ENCODE measurements around the gene OR1S1.
"Not testable (repeated sequence)": the region's sequence is repeated elsewhere in the genome, so short reads cannot be mapped to it uniquely, and the experiment has no call there.

OR1S1 gene

DNA sequence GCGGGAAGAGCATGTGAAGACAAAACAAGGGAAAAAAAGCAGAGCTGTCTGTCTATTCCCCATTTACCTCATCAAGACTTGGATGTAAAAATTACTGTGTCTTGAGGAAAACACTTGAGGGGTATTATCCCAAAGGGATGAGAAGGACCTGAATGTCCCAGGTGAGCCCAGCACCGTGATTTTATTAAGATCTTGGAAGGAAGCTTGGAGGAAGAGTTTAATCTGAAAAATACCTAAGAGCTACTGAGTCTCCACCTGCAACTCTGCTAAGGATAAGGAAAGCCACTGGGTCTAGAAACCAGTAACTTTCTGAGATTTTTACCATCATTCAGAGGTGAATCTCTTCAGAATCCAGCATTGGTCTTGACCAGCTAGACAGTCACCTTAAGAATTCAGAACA lies at the start of gene OR1S1:
Gene OR1S1 (plus strand): TSS at position 301 of the 400 bp plus-strand sequence.
- not testable (repeated sequence) for DNase-seq (ENCODE audit: low read depth)

DNA sequence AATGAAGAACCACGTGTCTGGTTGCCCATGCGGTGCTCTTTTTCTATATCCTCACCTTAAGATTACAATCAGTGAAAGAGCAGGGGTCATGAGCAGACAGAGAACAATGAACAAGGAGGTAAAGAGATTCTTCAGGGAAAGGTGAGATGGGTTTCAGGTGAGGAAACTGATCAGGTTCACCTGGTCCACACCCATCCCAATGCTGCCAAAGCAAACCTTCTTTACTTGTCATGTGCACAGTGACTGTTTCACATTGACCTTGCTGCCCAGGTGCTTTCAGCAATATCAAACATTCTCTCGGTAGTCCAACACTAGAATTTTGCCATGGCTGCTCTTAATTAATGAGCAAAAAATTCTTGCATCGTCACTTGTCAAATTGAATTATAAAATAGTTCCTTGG lies 48.1 kb upstream of the OR1S1 start:
- DNase-seq (ENCODE audit: low read depth): no peak

DNA sequence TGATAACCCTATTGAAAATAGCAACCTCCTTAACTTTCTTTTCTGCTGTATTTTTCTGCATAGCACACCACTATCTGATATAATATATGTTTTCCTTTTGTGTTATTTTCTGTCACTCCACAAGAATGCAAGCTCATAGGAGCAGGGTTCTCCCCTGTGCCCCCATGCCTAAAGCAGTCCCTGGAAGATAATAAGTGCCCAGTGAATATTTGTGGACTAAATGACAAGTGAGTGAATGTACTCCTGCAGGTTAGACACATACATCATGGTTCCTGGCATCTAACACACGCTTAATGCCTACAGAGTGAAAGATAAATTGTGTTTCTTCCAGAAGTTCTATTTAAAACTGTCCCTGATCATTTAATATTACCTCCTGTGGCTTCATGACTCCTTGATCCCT lies 47.5 kb upstream of the OR1S1 start:
- DNase-seq (ENCODE audit: low read depth): no peak

DNA sequence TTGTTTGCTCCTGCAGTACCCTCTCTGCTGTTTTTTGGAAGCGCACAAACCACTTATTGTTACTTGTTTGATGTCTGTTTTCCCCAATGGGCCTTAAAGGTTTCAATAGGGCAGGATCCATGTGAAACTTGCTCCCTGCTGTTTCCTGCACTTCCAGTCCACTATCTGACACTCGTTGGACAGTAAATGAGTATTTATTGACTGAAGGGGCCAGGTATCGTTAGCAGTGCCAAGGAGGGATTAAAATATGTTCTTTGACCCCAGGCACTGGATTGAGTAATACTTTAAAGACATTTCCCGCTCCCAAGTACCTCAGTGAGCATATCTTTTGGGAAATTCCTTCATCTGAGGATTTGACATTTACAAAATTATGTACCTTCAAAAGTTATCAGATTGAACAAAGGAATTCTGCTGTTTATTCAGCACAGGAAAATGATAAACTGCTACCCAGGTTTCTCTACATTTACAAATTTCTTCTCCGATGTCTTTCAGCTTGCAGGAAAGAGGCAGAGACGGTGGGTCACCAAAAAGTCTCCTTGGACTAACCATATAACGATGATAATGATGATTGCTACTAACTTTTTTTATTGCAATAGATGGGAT lies 46.9 kb upstream of the OR1S1 start:
- no peak for DNase-seq (ENCODE audit: low read depth)

DNA sequence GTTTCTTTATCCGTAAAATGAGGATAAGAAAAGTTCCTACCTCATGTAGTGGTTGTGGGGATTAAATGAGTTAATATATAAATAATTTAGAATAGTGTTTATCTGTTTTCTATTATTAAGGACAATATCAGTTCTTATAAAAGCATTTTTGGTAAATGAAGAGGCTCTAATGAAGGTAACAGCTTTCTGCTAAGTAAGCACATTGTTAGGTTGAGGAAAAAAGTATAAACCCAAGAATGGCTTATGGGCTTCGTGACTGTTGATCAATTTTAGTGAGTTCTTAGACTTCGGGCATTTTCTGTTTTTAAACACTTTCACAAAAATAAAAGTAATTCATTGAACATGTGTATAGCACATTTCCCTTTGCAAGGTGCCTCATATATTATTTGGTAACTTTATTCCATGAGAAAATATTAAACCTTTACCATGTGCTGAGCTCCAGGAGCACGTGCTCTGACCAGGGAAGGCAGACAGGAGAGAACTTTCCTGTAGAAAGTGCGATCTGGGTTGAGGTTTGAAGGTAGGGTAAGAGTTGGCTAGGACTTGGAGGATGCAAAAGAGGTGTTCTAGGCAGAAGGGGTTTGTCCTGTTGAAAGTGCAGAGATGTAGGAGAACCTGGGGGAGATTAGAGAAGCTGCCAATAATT lies 35.0 kb upstream of the OR1S1 start:
- no peak for DNase-seq (ENCODE audit: low read depth)

DNA sequence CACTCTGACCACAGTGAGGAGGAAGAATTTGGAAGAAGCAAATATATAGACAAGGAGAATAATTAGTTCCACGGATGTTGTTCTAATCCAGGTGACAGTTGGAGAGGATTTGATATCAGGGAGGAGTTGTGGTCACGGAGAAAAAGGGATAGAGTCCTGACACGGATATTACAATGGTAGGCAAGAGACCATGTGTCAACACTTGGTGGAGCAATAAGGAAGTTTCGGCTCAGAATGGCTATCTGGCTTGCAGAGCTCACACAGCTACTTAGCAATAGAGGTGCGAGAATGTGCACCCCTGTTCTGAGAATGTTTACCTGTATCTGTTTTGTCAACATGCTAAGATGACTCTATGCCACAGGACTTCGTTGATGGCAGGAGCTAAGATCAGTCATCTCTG lies 34.1 kb upstream of the OR1S1 start:
- no peak for DNase-seq (ENCODE audit: low read depth)

DNA sequence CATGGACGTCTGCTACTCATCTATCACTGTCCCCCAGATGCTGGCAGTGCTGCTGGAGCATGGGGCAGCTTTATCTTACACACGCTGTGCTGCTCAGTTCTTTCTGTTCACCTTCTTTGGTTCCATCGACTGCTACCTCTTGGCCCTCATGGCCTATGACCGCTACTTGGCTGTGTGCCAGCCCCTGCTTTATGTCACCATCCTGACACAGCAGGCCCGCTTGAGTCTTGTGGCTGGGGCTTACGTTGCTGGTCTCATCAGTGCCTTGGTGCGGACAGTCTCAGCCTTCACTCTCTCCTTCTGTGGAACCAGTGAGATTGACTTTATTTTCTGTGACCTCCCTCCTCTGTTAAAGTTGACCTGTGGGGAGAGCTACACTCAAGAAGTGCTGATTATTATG lies 32.9 kb upstream of the OR1S1 start:
- no peak for DNase-seq (ENCODE audit: low read depth)

DNA sequence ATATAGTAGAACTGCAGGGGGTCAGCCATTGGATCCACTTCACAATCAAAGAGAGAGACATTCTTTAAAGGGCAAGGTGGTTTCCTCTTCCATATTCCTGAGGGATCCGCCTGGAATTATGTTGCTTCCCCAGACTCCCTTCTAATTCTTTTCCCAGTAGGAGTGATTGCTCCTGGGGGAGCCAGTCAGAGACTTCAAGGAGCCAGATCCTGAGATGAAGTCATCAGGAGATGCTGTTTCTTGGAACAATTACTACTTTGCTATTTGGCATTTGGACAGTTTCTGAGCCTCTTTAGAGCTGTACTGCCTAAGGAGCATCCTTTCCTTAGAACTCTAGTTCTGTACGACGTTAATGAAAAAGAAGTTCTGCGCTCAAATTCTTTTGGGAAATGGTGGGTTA lies 25.6 kb upstream of the OR1S1 start:
- no peak for DNase-seq (ENCODE audit: low read depth)

DNA sequence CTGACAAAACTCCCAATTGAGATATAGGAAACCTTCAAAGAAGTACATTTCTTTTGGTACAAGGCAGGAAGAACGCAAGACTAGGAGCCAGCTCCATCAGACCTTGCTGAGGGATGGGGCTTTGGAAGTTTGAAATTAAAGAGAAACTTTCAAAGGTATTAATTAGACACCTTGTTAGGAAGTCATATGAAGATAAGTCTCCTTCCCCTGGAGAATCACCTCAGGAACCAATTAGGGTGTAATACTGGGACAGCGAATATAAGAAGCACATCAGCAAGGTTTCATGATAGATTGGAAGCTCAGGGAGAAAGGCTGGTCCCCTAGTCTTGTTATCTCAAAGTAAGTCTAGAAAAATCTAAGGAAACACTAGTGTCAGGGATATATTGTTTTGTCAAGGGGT lies 23.8 kb upstream of the OR1S1 start, which contains the start of gene OR9Q2:
Gene OR9Q2 (plus strand): TSS at position 301 of the 400 bp plus-strand sequence. CDS start 1,421 bp downstream, outside the sequence.
- no peak for DNase-seq (ENCODE audit: low read depth)

DNA sequence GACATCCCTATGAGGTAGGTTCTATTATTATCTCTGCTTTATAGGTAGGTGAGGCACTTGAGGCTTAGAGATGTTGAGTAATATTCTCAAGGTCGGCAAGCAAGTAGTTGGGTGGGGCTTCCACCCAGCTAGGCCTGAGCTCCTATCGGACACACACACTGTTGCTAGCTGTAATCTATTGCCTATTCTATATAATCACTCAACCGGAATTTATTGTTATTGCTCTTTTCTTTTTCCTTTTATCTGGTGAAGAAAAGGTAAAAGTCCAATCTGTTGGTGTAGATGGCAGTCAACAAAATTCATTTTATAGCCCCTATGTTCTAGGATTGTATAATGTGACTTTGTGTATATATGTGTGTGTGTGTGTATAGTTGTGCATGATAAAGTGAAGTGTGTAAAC lies 20.3 kb upstream of the OR1S1 start:
- no peak for DNase-seq (ENCODE audit: low read depth)

DNA sequence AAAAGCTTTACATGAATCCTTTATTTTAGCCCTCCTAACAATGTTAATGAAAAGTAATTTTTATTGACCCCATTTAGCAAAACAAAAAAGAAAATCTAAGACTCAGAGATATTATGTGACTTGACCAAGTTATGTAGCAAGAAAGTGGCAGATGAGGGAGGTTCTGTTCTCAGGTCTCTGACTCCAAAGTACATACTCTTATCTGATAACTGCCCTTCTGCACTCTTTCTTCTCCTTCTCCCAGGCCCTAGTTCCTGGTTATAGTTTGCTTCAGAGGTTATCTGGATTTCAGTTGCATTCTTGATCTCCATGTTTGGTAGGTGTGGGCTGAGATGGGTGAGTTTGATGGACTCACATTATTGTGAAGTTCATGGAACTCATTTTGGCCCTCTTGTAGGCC lies 19.1 kb upstream of the OR1S1 start:
- no peak for DNase-seq (ENCODE audit: low read depth)

DNA sequence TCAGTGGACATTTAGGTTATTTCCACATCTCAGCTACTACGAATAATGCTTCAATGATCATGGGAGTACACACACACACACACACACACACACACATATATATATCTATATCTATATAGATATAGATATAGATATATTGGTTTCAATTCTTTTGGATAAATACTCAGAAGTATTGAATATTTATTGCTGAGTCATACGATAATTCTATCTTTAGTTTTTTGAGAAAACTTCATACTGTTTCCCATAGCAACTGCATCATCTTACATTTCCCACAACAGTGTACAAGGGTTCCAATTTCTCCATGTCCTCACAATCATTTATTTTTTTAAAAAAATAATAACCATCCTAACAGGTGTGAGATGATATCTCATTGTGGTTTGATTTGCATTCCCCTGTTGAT lies 16.6 kb upstream of the OR1S1 start:
- no peak for DNase-seq (ENCODE audit: low read depth)

DNA sequence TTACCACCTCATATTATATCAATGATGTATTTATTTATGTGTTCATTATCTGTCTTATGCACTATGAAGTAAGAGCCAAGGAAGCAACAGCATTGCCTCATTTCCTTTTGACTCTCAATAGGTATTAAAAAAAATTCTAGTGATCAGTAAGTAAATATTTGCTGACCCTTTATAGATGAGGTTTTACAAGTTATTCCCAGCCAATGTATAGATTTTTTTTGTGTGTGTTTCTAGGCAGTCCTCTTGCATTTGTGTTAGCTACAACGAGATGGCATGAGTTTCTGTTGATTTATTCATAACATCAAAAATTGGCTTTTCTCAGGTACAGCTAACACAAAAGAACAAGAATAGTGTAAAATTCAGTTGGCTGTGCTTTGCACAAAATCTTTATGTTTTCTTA lies 13.2 kb upstream of the OR1S1 start:
- no peak for DNase-seq (ENCODE audit: low read depth)

DNA sequence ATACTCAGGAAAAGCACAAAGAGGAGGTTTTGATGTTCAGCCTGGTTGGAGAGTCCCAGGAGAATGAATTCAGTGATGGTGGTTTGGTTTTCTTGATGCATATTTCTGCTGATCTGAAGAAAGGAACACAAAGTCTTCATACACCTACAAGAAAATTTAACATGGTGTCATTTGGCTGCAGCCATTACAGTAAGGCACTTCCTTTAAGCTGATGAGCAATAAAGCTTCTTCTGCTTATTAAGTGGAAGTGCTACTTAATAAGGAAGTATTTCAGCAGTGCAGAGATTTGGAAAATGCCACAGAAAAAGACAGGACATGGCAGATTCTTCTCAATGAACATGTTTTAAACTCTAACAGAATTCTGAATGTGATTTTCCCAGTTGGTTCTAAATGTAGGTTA lies 8.5 kb upstream of the OR1S1 start, which contains the start of gene OR1S2:
Gene OR1S2 (minus strand): TSS at position 101 of the 400 bp plus-strand sequence. CDS start 0 bp downstream, at position 101.
- DNase-seq (ENCODE audit: low read depth): no peak

DNA sequence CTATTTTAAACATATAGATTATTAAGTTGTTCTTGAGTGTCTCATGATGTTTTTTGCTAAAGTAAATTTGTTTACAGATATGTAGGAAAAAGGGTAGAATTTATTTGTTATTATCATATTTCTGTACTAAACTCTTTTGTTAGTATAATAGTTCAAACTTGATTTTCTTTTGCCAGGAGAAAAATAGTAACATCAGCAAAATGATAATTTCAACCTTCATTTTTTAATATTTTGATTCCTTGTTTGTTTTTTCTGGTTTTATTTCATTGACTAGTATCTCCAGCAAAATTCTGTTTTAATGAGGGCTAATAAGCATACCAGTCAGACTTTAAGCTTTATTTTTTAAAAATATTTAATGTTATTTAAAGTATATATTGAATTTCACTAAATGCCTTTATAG lies 4.0 kb downstream of the OR1S1 start:
- DNase-seq (ENCODE audit: low read depth): no peak

DNA sequence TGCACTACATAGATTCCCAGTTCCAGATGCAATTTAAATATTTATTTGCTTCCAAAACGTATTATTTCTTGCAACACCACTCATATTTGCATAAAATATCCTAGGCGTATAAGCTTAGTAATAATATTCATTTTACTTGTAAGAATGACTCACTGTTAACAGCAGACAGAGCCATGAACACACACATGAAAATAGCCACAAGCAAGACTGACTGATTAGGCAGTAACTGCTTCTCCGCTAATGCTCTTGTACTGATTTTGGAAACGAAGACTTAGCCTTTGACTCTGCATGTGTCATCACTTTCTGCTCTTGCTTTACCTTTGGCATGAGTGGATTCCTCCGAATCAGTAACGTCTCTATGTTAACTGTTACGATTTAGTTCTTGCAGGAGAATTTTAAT lies 10.2 kb downstream of the OR1S1 start:
- DNase-seq (ENCODE audit: low read depth): no peak

DNA sequence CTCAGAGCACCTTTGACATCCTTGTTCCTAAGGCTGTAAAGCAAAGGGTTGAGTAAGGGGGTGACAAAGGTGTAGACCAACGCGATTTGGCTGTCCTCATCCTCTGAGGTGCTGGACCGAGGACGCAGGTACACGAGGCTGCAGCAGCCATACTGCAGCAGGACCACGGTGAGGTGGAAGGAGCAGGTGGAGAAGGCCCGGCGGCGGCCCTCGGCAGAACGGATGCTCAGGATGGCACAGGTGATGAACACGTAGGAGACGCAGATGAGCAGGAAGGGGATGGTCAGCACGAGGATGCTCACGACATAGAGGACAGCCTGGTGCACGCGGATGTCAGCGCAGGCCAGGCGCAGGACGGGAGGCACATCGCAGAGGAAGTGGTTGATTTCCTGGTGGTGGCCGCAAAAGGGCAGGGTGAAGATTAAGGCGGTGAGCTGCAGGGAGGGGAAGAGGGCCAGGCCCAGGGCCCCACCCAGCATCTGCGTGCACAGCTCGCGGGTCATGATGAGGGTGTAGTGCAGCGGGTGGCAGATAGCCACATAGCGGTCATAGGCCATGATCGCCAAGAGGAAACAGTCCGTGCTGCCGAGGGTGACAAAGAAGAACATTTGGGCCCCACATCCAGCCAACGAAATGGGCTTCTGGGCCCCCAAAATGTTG lies 15.6 kb downstream of the OR1S1 start:
- no peak for DNase-seq (ENCODE audit: low read depth)

DNA sequence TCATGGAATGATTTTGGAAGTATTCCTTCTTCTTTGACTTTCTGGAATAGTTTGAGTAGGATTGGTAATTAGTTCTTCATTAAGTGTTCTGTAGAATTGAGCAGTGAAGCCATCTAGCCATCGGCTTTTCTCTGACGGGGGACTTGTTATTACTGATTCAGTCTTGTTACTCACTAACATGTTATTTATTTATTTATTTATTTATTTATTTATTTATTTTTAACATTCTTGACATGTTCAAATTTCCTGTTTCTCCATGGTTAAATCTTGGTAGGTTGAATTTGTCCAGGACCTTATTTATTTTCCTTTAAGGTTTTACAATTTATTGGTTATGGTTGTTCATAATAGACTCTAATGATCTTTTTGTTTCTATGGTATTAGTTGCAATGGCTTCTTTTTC lies 31.4 kb downstream of the OR1S1 start:
- no peak for DNase-seq (ENCODE audit: low read depth)

DNA sequence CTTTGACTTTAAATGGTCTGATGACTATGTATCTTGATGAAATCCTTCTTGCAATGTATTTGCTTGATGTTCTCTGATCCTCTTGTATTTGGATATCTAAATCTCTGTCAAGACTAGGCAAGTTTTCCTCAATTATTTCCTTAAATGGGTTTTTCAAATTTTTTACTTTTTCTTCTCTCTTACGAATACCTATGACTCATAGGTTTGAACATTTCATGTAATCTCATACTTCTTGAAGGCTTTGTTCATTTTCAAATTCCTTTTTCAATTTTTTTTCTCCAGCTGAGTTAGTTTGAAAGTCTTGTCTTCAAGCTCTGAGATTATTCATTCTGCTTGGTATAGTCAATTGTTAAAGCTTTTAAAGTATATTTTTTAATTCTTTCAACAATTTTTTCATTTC lies 42.4 kb downstream of the OR1S1 start:
- no peak for DNase-seq (ENCODE audit: low read depth)

DNA sequence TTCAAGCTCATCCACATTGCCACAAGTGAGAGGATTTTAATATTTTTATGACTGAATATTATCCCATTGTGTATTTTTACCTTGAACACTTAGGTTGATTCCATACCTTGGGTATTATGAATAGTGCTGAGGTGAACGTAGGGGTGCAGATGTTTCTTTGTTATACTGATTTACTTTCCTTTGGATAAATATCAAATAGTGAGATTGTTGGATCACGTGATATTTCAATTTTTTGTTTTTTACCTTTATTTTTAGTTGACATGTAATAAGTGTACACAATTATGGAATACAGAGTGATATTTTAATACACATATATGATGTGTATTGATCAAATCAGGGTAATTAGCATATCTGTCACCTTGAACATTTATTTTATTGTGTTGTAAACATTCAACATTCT lies 47.5 kb downstream of the OR1S1 start:
- no peak for DNase-seq (ENCODE audit: low read depth)
